Measurements from ENCODE around the gene C2CD2. TPM values are rescaled to one million over a fixed set of nuclear protein-coding genes. Genes with fewer than 3 reads are reported as not detected.

Gene C2CD2
- total and polyA plus RNA-seq, 10 of the 15 experiments (the other 5 are each of a cell fraction or from before 2014, with no cell fraction given), result 2.2 to 30.9 (median 9.9) TPM

DNA sequence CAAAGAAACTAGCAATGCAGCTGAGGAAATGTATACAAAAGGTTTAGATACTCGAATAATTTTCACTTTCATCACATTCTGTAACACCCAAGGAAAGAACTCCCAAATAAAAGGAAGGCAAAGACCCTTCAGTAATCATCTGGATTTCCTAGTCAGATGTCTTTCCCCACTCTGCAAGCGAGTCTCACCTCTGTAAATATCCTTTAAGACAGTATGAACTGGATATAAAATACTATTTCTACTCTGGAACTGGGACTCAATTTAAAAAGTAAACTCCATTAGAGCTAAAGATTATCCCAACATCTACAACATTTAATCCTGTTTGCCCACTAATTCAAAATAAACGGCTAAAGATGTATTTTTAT is 27.0 kb downstream of the C2CD2 start:
- Histone ChIP-seq H3K27me3 (replicated peaks in 1 of 2; ENCODE audit: control insufficient read depth in 2 of 2, insufficient read depth in 2 of 2, low read length in 1 of 2) (no peaks in the 10 kb centered on the region), H3K9ac (ENCODE audit: control insufficient read depth, insufficient read depth, low read length) (peak overlapping the region; percentile 96), H3K4me3 (peak overlapping the region; percentile 81), H3K79me2 (ENCODE audit: control insufficient read depth, insufficient read depth, low read length) (peaks cover 43% of the 10 kb centered on the region), H3K36me3 (ENCODE audit: control insufficient read depth in 2 of 2, insufficient read depth in 2 of 2, low read length in 1 of 2) (no peaks in the 10 kb centered on the region), H3K27ac (ENCODE audit: control insufficient read depth, insufficient read depth) (peak overlapping the region; percentile 99), H4K20me1 (ENCODE audit: control insufficient read depth, insufficient read depth) (no peaks in the 10 kb centered on the region), H3K4me2 (ENCODE audit: control insufficient read depth, insufficient read depth) (peak overlapping the region; percentile 97), H2AFZ (ENCODE audit: control insufficient read depth, low read depth, low read length) (peak overlapping the region; percentile 86), H3K4me1 (ENCODE audit: control insufficient read depth, insufficient read depth, low read length) (peaks cover 64% of the 10 kb centered on the region), H3K9me3 (replicated peaks; ENCODE audit: control insufficient read depth, insufficient read depth, low read length) (no peaks in the 10 kb centered on the region)
- SMC1A ChIA-PET (ENCODE audit: uncharacterized antibody, unreplicated experiment), result interaction anchor here (0.6 to 5.3 kb wide), 14 partner anchors 22 to 191 kb away, joined by 3 to 51 read pairs (median 4); partner anchors contain the start of gene PRDM15
- FAIRE-seq (no peak), ATAC-seq (no peak), DNase-seq (ENCODE audit: low read depth, low spot score) (no peak)
- RAD21 ChIA-PET (ENCODE audit: unreplicated experiment), result interaction anchor here (1.0 to 2.9 kb wide), 13 partner anchors 26 to 194 kb away, joined by 3 to 11 read pairs (median 5); partner anchors contain the start of genes PRDM15 and ZBTB21
- BruUV-seq (replicated peaks), result TSS peak; percentile 75
- intact Hi-C loops (cut with micrococcal nuclease; ENCODE audit: unreplicated experiment), result loop anchor here (2.0 to 10.0 kb wide), 3 partner anchors 76 to 188 kb away; no protein-coding TSS in a partner anchor
- in situ Hi-C loops (cut with MboI), result loop anchor here (5.0 kb wide), 1 partner anchor 76 kb away; no protein-coding TSS in a partner anchor
- TF ChIP-seq ZZZ3 (IDR thresholded peaks at IDR 0.05; ENCODE audit: control insufficient read depth, insufficient read length, low read depth) (no peak), RUNX3 (IDR thresholded peaks at IDR 0.05; ENCODE audit: low read length) (no peak), MTA2 (IDR thresholded peaks at IDR 0.05; ENCODE audit: low read depth) (no peak), ATF7 (IDR thresholded peaks at IDR 0.05; ENCODE audit: low read depth) (0 out of 2 replicates have a peak, but pooled peaks have one; percentile 6)
- TF ChIP-seq, protein P1, sequence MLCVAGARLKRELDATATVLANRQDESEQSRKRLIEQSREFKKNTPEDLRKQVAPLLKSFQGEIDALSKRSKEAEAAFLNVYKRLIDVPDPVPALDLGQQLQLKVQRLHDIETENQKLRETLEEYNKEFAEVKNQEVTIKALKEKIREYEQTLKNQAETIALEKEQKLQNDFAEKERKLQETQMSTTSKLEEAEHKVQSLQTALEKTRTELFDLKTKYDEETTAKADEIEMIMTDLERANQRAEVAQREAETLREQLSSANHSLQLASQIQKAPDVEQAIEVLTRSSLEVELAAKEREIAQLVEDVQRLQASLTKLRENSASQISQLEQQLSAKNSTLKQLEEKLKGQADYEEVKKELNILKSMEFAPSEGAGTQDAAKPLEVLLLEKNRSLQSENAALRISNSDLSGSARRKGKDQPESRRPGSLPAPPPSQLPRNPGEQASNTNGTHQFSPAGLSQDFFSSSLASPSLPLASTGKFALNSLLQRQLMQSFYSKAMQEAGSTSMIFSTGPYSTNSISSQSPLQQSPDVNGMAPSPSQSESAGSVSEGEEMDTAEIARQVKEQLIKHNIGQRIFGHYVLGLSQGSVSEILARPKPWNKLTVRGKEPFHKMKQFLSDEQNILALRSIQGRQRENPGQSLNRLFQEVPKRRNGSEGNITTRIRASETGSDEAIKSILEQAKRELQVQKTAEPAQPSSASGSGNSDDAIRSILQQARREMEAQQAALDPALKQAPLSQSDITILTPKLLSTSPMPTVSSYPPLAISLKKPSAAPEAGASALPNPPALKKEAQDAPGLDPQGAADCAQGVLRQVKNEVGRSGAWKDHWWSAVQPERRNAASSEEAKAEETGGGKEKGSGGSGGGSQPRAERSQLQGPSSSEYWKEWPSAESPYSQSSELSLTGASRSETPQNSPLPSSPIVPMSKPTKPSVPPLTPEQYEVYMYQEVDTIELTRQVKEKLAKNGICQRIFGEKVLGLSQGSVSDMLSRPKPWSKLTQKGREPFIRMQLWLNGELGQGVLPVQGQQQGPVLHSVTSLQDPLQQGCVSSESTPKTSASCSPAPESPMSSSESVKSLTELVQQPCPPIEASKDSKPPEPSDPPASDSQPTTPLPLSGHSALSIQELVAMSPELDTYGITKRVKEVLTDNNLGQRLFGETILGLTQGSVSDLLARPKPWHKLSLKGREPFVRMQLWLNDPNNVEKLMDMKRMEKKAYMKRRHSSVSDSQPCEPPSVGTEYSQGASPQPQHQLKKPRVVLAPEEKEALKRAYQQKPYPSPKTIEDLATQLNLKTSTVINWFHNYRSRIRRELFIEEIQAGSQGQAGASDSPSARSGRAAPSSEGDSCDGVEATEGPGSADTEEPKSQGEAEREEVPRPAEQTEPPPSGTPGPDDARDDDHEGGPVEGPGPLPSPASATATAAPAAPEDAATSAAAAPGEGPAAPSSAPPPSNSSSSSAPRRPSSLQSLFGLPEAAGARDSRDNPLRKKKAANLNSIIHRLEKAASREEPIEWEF (IDR thresholded peaks at IDR 0.05; ENCODE audit: insufficient replicate concordance, low read depth, low read length), result peak; percentile 29
- TF ChIP-seq, protein P2, sequence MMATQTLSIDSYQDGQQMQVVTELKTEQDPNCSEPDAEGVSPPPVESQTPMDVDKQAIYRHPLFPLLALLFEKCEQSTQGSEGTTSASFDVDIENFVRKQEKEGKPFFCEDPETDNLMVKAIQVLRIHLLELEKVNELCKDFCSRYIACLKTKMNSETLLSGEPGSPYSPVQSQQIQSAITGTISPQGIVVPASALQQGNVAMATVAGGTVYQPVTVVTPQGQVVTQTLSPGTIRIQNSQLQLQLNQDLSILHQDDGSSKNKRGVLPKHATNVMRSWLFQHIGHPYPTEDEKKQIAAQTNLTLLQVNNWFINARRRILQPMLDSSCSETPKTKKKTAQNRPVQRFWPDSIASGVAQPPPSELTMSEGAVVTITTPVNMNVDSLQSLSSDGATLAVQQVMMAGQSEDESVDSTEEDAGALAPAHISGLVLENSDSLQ (IDR thresholded peaks at IDR 0.05), result no peak
- 11% methylated on average over 3 of the region's 3 CpGs for WGBS (ENCODE audit: insufficient coverage, insufficient replicate concordance, low lambda C conversion rate, missing lambda C conversion rate)
- CTCF ChIA-PET, result interaction anchor here (0.6 to 4.9 kb wide), 6 partner anchors 78 to 191 kb away, joined by 3 to 15 read pairs (median 4); no protein-coding TSS in a partner anchor
- POLR2A ChIA-PET, result interaction anchor here (1.3 to 5.5 kb wide), 2 partner anchors 48 to 501 kb away, joined by 3 to 28 read pairs; partner anchors contain the start of gene PRDM15

All from GM12878 (cell line).